B cell (primary cell): ENCODE measurements around the gene PRKCH. TPM values are rescaled to one million over a fixed set of nuclear protein-coding genes. Genes with fewer than 3 reads are reported as not detected.
A peak's percentile ranks its signal among the peaks of the same experiment; 100 is the strongest.

ENCODE experiments used
- ATAC-seq: fragments of 200-7000 bp; cut with Tn5 transposase; one replicate; pipeline ENCODE4 v1.10.0; 2021; ENCODE audit warnings: low read depth, mild to moderate bottlenecking, moderate number of reproducible peaks, moderate library complexity
- CTCF ChIA-PET: fragments of 350-600 bp; sonication (Branson Sonifier 250); formaldehyde crosslinking; loops from one replicate; lab custom pipeline; 2021; ENCODE audit warnings: antibody characterized with exemption, inconsistent platforms; lab: Charles Lee
- POLR2A ChIA-PET: fragments of 350-600 bp; sonication (Branson Sonifier 250); formaldehyde crosslinking; loops from one replicate; lab custom pipeline; 2021; ENCODE audit warnings: antibody characterized with exemption; lab: Charles Lee
- DNase-seq: peaks from one replicate; pipeline ENCODE4 v3.0.0; 2013
- H2AFZ ChIP-seq: 2 replicates; pipeline ENCODE4 v1.6.1; 2012; ENCODE audit warnings: mild to moderate bottlenecking, low read depth, low read length; ENCODE audit not compliant: insufficient read depth, poor library complexity, severe bottlenecking
- H3K27ac ChIP-seq, 2 donors: 1 replicate in 1 of 2; 2 replicates in 1 of 2; pipeline ENCODE4 v1.5.1; 2012 to 2013; ENCODE audit warnings: low read length in 2 of 2, mild to moderate bottlenecking in 2 of 2, moderate library complexity in 1 of 2
- H3K27me3 ChIP-seq, 4 experiments: fragments of 200-600 bp in 1 of 4; sonication (generic) in 1 of 4; replicated peaks in 1 of 4; 1 replicate in 2 of 4; 2 replicates in 2 of 4; pipeline versions ENCODE4 v1.6.1 to v1.7.0; 2013 to 2016; ENCODE audit warnings: low read length in 3 of 4, mild to moderate bottlenecking in 2 of 4, mixed read lengths in 1 of 4, moderate library complexity in 1 of 4; ENCODE audit not compliant: insufficient read depth in 4 of 4, control insufficient read depth in 3 of 4; ENCODE audit errors: control extremely low read depth in 1 of 4
- H3K36me3 ChIP-seq, 2 experiments: replicated peaks in 1 of 2; 1 replicate in 1 of 2; 2 replicates in 1 of 2; pipeline versions ENCODE4 v1.6.1 to v1.7.1; 2013; ENCODE audit warnings: low read length in 1 of 2; ENCODE audit not compliant: insufficient read depth in 2 of 2, control insufficient read depth in 1 of 2; ENCODE audit errors: control extremely low read depth in 1 of 2, extremely low read depth in 1 of 2
- H3K4me1 ChIP-seq, 2 donors: fragments of 200-600 bp in 1 of 2; sonication (generic) in 1 of 2; 1 replicate in 1 of 2; 2 replicates in 1 of 2; pipeline versions ENCODE4 v1.5.1 to v1.6.1; 2013 to 2017; ENCODE audit warnings: low read length in 2 of 2; ENCODE audit not compliant: control insufficient read depth in 2 of 2, insufficient read depth in 2 of 2
- H3K4me2 ChIP-seq: replicated peaks from 2 replicates; pipeline ENCODE3; 2012; ENCODE audit warnings: mild to moderate bottlenecking, low read depth, low read length; ENCODE audit not compliant: poor library complexity, severe bottlenecking
- H3K4me3 ChIP-seq, 5 experiments: fragments of 200-600 bp in 1 of 5; sonication (generic) in 1 of 5; 1 replicate in 3 of 5; 2 replicates in 2 of 5; pipeline versions ENCODE4 v1.5.1 to v1.7.0; 2011 to 2016; ENCODE audit warnings: low read length in 4 of 5, mild to moderate bottlenecking in 4 of 5, low read depth in 2 of 5, control low read depth in 1 of 5, moderate library complexity in 1 of 5; ENCODE audit not compliant: insufficient read depth in 1 of 5; ENCODE audit errors: control extremely low read depth in 1 of 5, extremely low read depth in 1 of 5
- H3K79me2 ChIP-seq: fragments of 200-600 bp; sonication (generic); one replicate; pipeline ENCODE4 v1.6.0; 2016; ENCODE audit warnings: low read length; ENCODE audit not compliant: control insufficient read depth, insufficient read depth
- H3K9ac ChIP-seq: fragments of 200-600 bp; sonication (generic); 2 replicates; pipeline ENCODE4 v1.6.1; 2017; ENCODE audit warnings: mild to moderate bottlenecking, low read length, moderate library complexity
- H3K9me3 ChIP-seq, 3 donors: one replicate each; pipeline versions ENCODE4 v1.6.1 to v1.7.1; 2013; ENCODE audit warnings: low read length in 2 of 3; ENCODE audit not compliant: control insufficient read depth in 2 of 3, insufficient read depth in 1 of 3; ENCODE audit errors: control extremely low read depth in 1 of 3
- H4K20me1 ChIP-seq: 2 replicates; pipeline ENCODE4 v1.6.0; 2012; ENCODE audit warnings: mild to moderate bottlenecking, low read length; ENCODE audit not compliant: insufficient read depth, control insufficient read depth, poor library complexity, severe bottlenecking
- H3K27ac Mint-ChIP-seq: one replicate; pipeline ENCODE4 v1.8.0; 2021; ENCODE audit warnings: mixed read lengths
- H3K27me3 Mint-ChIP-seq: one replicate; pipeline ENCODE4 v1.8.0; 2021; ENCODE audit warnings: mixed read lengths
- H3K4me1 Mint-ChIP-seq: one replicate; pipeline ENCODE4 v1.8.0; 2021; ENCODE audit warnings: mixed read lengths
- H3K4me3 Mint-ChIP-seq: one replicate; pipeline ENCODE4 v1.8.0; 2021; ENCODE audit warnings: mixed read lengths
- H3K9me3 Mint-ChIP-seq: one replicate; pipeline ENCODE4 v1.8.0; 2022; ENCODE audit warnings: mixed read lengths; ENCODE audit not compliant: insufficient read depth
- EZH2 ChIP-seq: IDR thresholded peaks from 2 replicates; pipeline ENCODE4 v1.6.1; 2012; ENCODE audit warnings: borderline replicate concordance, low read depth, mild to moderate bottlenecking, moderate library complexity, low read length; ENCODE audit not compliant: insufficient read depth, poor library complexity, severe bottlenecking
- WGBS: methylation state at CpG from one replicate; pipeline ENCODE4 v1.1.5; 2013; ENCODE audit warnings: missing lambda C conversion rate; ENCODE audit not compliant: insufficient coverage; 5-methylcytosine and 5-hydroxymethylcytosine counted together
- intact Hi-C: fragments of 100-400 bp; cut with micrococcal nuclease; formaldehyde crosslinking; loops from one replicate; pipeline ENCODE4 v1.10.0; 2022
- polyA plus RNA-seq: library from polyadenylated mRNA; depleted of rRNA; stranded (reverse); fragments of >200 nt; gene quantifications from 2 replicates; pipeline ENCODE4 v1.2.3, GENCODE V29; 2012
- total RNA-seq, 2 donors: library from RNA; stranded (reverse); fragments of 120-200 nt in 1 of 2; gene quantifications; 1 replicate in 1 of 2; 2 replicates in 1 of 2; pipeline versions ENCODE4 v1.2.3 to v1.2.4, GENCODE V29; 2013 to 2022
- TF ChIP-seq, protein P1 (sequence below): fragments of 200-600 bp; IDR thresholded peaks from one replicate; pipeline ENCODE4 v1.8.0; 2022; ENCODE audit warnings: antibody characterized with exemption, mild to moderate bottlenecking

Gene PRKCH
- total and polyA plus RNA-seq, 2 donors (not counting 1 experiment from before 2014, with no cell fraction given), result 2.0 to 5.0 TPM

DNA sequence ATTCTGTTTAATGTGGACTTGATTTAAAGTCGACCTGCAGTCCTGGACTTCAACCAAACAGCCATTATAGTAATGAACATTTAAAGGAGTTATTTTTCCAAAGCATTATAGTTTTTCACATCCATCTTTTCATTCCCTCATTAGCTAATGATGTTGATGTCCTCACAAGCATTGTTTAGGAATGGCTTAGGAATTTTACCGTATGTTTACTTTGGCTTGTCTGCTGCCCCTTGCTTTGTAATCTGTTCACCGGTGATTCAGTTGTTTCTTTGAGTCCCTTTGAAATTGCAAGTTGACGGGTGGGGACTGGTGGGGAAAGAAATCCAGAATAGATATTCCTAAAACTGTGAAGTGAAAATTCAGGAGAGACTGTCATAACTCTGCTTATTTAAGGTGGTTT is 25.4 kb downstream of the PRKCH start:
- H3K79me2 ChIP-seq, result no peaks in the 10 kb centered on the region
- Mint-ChIP-seq H3K4me1 (peaks cover 46% of the 10 kb centered on the region), H3K4me3 (no peak overlapping the region), H3K27me3 (no peaks in the 10 kb centered on the region), H3K27ac (no peak overlapping the region), H3K9me3 (no peaks in the 10 kb centered on the region)
- ChIA-PET CTCF (no interaction called here), POLR2A (no interaction called here)
- no peak for DNase-seq
- TF ChIP-seq, protein P1, sequence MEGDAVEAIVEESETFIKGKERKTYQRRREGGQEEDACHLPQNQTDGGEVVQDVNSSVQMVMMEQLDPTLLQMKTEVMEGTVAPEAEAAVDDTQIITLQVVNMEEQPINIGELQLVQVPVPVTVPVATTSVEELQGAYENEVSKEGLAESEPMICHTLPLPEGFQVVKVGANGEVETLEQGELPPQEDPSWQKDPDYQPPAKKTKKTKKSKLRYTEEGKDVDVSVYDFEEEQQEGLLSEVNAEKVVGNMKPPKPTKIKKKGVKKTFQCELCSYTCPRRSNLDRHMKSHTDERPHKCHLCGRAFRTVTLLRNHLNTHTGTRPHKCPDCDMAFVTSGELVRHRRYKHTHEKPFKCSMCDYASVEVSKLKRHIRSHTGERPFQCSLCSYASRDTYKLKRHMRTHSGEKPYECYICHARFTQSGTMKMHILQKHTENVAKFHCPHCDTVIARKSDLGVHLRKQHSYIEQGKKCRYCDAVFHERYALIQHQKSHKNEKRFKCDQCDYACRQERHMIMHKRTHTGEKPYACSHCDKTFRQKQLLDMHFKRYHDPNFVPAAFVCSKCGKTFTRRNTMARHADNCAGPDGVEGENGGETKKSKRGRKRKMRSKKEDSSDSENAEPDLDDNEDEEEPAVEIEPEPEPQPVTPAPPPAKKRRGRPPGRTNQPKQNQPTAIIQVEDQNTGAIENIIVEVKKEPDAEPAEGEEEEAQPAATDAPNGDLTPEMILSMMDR, result no peak
- intact Hi-C loops, result no loop called here
- H3K4me3 ChIP-seq, result no peak overlapping the region
- peaks cover 3 to 41% of the 10 kb centered on the region in 2 donors for H3K4me1 ChIP-seq
- no peak for ATAC-seq
- no peak overlapping the region for H3K27ac ChIP-seq
- H2AFZ ChIP-seq, result no peak overlapping the region
- H3K9me3 ChIP-seq, result no peaks in the 10 kb centered on the region
- no peaks in the 10 kb centered on the region for H3K36me3 ChIP-seq
- no peaks in the 10 kb centered on the region for H4K20me1 ChIP-seq
- WGBS, result no CpG with 5 or more reads among the region's 4 CpGs
- H3K4me2 ChIP-seq, result no peak overlapping the region
- H3K27me3 ChIP-seq, result peaks cover 0 to 5% (median 0%) of the 10 kb centered on the region in 4 experiments
- H3K9ac ChIP-seq, result no peak overlapping the region

DNA sequence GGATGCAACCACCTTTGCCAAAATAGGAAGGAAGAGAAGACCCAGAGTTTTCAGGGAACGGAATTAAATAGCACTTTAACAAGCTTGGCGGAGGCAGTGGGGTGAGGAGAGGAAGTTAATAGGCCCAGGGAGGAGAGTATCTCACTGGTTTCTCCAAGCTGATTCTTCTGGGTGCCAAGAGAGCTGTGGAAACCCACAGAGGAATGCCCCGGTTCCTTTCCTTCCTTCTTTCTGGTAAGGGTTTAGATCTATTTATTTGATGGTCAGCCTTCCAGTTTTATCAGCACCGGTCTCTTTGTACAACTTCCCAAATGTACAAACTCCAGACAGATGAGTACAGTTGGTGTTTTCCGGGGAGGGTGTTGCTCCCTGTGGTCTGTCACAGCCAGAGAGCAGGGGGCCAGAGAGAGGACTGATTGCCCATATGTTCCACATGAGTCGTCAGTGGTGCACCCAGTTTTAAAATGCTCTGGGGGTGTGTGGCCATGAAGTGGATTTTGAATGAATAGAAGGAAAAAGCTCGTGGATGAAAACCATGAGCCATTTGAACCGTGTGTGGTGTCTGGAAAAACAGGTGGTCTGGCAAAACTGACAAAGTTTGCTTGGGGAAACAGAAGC is 26.6 kb downstream of the PRKCH start:
- H3K27ac Mint-ChIP-seq, result peak overlapping the region; percentile 28
- no peaks in the 10 kb centered on the region for H3K9me3 Mint-ChIP-seq
- Histone ChIP-seq H3K36me3 (no peaks in the 10 kb centered on the region), H3K9me3 (no peaks in the 10 kb centered on the region), H3K79me2 (no peaks in the 10 kb centered on the region), H3K4me1 (peaks cover 3 to 29% of the 10 kb centered on the region in 2 donors), H2AFZ (peak overlapping the region; percentile 25), H3K4me3 (no peak overlapping the region), H3K27me3 (no peaks in the 10 kb centered on the region), H4K20me1 (no peaks in the 10 kb centered on the region), H3K9ac (no peak overlapping the region), H3K4me2 (no peak overlapping the region), H3K27ac (no peak overlapping the region)
- H3K27me3 Mint-ChIP-seq, result no peaks in the 10 kb centered on the region
- intact Hi-C loops, result no loop called here
- DNase-seq, result no peak
- POLR2A ChIA-PET, result no interaction called here
- TF ChIP-seq, protein P1, result no peak
- no peak for TF ChIP-seq EZH2
- WGBS, result 3% methylated on average over 6 of the region's 8 CpGs
- peaks cover 37% of the 10 kb centered on the region for H3K4me1 Mint-ChIP-seq
- H3K4me3 Mint-ChIP-seq, result no peak overlapping the region
- CTCF ChIA-PET, result interaction anchor here (0.6 kb wide), 1 partner anchor 85 kb away, joined by 4 read pairs; no protein-coding TSS in a partner anchor
- no peak for ATAC-seq
